Caco-2 (cell line): ENCODE data around the gene KATNAL1. TPM values are rescaled to one million over a fixed set of nuclear protein-coding genes. Genes with fewer than 3 reads are reported as not detected.

Experiments used
- BruUV-seq: library from RNA; stranded (reverse); fragments of 400-500 nt; replicated peaks from 2 replicates; lab custom pipeline; 2021; lab: Mats Ljungman, UMichigan
- CTCF ChIA-PET: fragments of 300-600 bp; sonication (Branson Sonifier 250); formaldehyde crosslinking; loops from one replicate; lab custom pipeline; 2022; ENCODE audit warnings: antibody characterized with exemption; lab: Charles Lee
- POLR2A ChIA-PET: fragments of 300-600 bp; sonication (Branson Sonifier 250); formaldehyde crosslinking; loops from one replicate; lab custom pipeline; 2022; ENCODE audit warnings: antibody characterized with exemption; lab: Charles Lee
- DNase-seq, 2 experiments: peaks; one replicate each; pipeline versions ENCODE4 v3.0.0 to v3.0.0-alpha.2; 2020 to 2022
- H3K27me3 ChIP-seq: replicated peaks from 2 replicates; pipeline ENCODE4 v1.6.0; 2011; ENCODE audit warnings: low read length; ENCODE audit not compliant: control insufficient read depth, insufficient read depth
- H3K36me3 ChIP-seq: 2 replicates; pipeline ENCODE4 v1.5.1; 2011; ENCODE audit warnings: low read length; ENCODE audit not compliant: control insufficient read depth, insufficient read depth
- H3K4me1 ChIP-seq: fragments of 250-450 bp; sonication (Bioruptor Pico); 2 replicates; pipeline ENCODE4 v1.5.1; 2020; ENCODE audit warnings: mild to moderate bottlenecking
- H3K4me3 ChIP-seq: 2 replicates; pipeline ENCODE4 v1.5.1; 2011; ENCODE audit warnings: low read depth, mild to moderate bottlenecking, control low read depth, low read length
- H3K9me3 ChIP-seq: fragments of 250-450 bp; sonication (Bioruptor Pico); 2 replicates; pipeline ENCODE4 v1.5.1; 2020; ENCODE audit warnings: mild to moderate bottlenecking, moderate library complexity
- H3K27ac Mint-ChIP-seq: one replicate; pipeline ENCODE4 v1.8.0; 2022; ENCODE audit warnings: mixed read lengths; ENCODE audit not compliant: unreplicated experiment
- H3K27me3 Mint-ChIP-seq: one replicate; pipeline ENCODE4 v1.8.0; 2022; ENCODE audit warnings: mixed read lengths; ENCODE audit not compliant: insufficient read depth, unreplicated experiment
- H3K36me3 Mint-ChIP-seq: one replicate; pipeline ENCODE4 v1.8.0; 2022; ENCODE audit warnings: mild to moderate bottlenecking, mixed read lengths; ENCODE audit not compliant: insufficient read depth, unreplicated experiment
- H3K4me1 Mint-ChIP-seq: one replicate; pipeline ENCODE4 v1.8.0; 2022; ENCODE audit warnings: low read depth, mixed read lengths; ENCODE audit not compliant: unreplicated experiment
- H3K4me3 Mint-ChIP-seq: one replicate; pipeline ENCODE4 v1.8.0; 2022; ENCODE audit warnings: mild to moderate bottlenecking, moderate library complexity, mixed read lengths; ENCODE audit not compliant: unreplicated experiment
- H3K9me3 Mint-ChIP-seq: one replicate; pipeline ENCODE4 v1.8.0; 2022; ENCODE audit warnings: mixed read lengths; ENCODE audit not compliant: unreplicated experiment
- intact Hi-C: fragments of 100-400 bp; cut with micrococcal nuclease; formaldehyde crosslinking; loops from one replicate; pipeline ENCODE4 v1.10.0; 2022; ENCODE audit not compliant: unreplicated experiment
- total RNA-seq: library from RNA; stranded (reverse); gene quantifications from 2 replicates; pipeline ENCODE4 v1.2.3, GENCODE V29; 2022
- TF ChIP-seq, protein P1 (sequence below), 2 experiments: fragments of 200-600 bp in 1 of 2; IDR thresholded peaks; 1 replicate in 1 of 2; 2 replicates in 1 of 2; pipeline versions ENCODE4 v1.5.1 to v1.8.0; 2011 to 2022; ENCODE audit warnings: antibody characterized with exemption in 1 of 2, control low read depth in 1 of 2, inconsistent platforms in 1 of 2, low read depth in 1 of 2, low read length in 1 of 2, mild to moderate bottlenecking in 1 of 2, moderate library complexity in 1 of 2; ENCODE audit not compliant: insufficient read depth in 1 of 2, severe bottlenecking in 1 of 2, unreplicated experiment in 1 of 2

KATNAL1 gene
- total RNA-seq, 1 experiment from 2014 or later: 8.1 TPM

DNA sequence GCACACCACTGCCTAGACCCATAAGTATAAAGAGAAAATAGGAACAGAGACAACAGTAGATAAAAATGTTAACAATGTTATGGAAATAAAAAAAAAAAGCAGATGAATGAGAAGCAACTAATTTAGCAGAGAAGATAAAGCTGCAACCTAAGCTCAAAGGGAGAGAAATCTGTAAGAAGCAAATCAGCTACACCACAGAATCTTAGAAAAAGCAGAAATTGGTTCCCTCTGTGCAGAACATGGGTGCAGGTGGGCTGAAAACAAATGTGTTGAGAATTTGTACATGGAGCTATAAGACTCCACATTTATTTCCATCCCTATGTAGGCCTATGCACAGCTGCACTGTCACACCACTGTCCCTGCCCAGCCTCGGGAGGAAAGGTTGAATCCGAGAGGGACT lies 44.8 kb upstream of the KATNAL1 start:
- ChIA-PET POLR2A (no interaction called here), CTCF (interaction anchor here (0.6 kb wide), 1 partner anchor 84 kb away, joined by 3 read pairs; no protein-coding TSS in a partner anchor)
- Mint-ChIP-seq H3K4me1 (no peaks in the 10 kb centered on the region), H3K36me3 (no peaks in the 10 kb centered on the region), H3K9me3 (peaks cover 16% of the 10 kb centered on the region), H3K27ac (no peak overlapping the region), H3K27me3 (no peaks in the 10 kb centered on the region), H3K4me3 (no peak overlapping the region)
- DNase-seq: no peak
- H3K4me1 ChIP-seq: peaks cover 3% of the 10 kb centered on the region; the same call in 1 of the 2 replicates
- intact Hi-C loops: no loop called here
- no peaks in the 10 kb centered on the region for H3K27me3 ChIP-seq
- H3K36me3 ChIP-seq: no peaks in the 10 kb centered on the region
- TF ChIP-seq, protein P1, sequence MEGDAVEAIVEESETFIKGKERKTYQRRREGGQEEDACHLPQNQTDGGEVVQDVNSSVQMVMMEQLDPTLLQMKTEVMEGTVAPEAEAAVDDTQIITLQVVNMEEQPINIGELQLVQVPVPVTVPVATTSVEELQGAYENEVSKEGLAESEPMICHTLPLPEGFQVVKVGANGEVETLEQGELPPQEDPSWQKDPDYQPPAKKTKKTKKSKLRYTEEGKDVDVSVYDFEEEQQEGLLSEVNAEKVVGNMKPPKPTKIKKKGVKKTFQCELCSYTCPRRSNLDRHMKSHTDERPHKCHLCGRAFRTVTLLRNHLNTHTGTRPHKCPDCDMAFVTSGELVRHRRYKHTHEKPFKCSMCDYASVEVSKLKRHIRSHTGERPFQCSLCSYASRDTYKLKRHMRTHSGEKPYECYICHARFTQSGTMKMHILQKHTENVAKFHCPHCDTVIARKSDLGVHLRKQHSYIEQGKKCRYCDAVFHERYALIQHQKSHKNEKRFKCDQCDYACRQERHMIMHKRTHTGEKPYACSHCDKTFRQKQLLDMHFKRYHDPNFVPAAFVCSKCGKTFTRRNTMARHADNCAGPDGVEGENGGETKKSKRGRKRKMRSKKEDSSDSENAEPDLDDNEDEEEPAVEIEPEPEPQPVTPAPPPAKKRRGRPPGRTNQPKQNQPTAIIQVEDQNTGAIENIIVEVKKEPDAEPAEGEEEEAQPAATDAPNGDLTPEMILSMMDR (IDR thresholded peaks at IDR 0.05; ENCODE audit: insufficient read depth in 1 of 2, low read depth in 1 of 2, low read length in 1 of 2, severe bottlenecking in 1 of 2, unreplicated experiment in 1 of 2): no peak
- H3K4me3 ChIP-seq: no peak overlapping the region
- no TSS peak for BruUV-seq
- H3K9me3 ChIP-seq: peaks cover 8% of the 10 kb centered on the region; the same call in 1 of the 2 replicates

DNA sequence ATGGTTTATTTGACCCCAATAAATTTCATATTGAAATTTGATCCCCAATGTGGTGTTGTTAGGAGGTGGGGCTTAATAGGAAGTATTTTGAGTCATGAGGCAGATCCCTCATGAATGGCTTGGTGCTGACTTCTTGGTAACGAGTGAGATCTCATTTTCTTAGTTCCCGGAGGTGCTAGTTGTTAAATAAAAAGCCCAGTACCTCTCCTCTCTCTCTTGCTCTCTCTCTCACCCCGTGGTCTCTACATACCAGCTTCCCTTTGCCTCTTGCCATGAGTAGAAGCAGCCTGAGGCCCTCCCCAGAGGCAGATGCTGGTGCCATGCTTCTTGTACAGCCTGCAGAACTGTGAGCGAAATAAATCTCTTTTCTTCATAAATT lies 39.4 kb upstream of the KATNAL1 start:
- Mint-ChIP-seq H3K27ac (no peak overlapping the region), H3K36me3 (no peaks in the 10 kb centered on the region), H3K27me3 (no peaks in the 10 kb centered on the region), H3K4me3 (no peak overlapping the region), H3K9me3 (no peaks in the 10 kb centered on the region), H3K4me1 (no peaks in the 10 kb centered on the region)
- DNase-seq: no peak
- intact Hi-C loops: no loop called here
- Histone ChIP-seq H3K4me3 (no peak overlapping the region), H3K4me1 (no peaks in the 10 kb centered on the region), H3K36me3 (no peaks in the 10 kb centered on the region), H3K9me3 (no peaks in the 10 kb centered on the region), H3K27me3 (no peaks in the 10 kb centered on the region)
- no TSS peak for BruUV-seq
- POLR2A ChIA-PET: no interaction called here
- TF ChIP-seq, protein P1 (IDR thresholded peaks at IDR 0.05; ENCODE audit: insufficient read depth in 1 of 2, low read depth in 1 of 2, low read length in 1 of 2, severe bottlenecking in 1 of 2, unreplicated experiment in 1 of 2): no peak
- CTCF ChIA-PET: interaction anchor here (0.7 kb wide), 1 partner anchor 396 kb away, joined by 3 read pairs; no protein-coding TSS in a partner anchor

DNA sequence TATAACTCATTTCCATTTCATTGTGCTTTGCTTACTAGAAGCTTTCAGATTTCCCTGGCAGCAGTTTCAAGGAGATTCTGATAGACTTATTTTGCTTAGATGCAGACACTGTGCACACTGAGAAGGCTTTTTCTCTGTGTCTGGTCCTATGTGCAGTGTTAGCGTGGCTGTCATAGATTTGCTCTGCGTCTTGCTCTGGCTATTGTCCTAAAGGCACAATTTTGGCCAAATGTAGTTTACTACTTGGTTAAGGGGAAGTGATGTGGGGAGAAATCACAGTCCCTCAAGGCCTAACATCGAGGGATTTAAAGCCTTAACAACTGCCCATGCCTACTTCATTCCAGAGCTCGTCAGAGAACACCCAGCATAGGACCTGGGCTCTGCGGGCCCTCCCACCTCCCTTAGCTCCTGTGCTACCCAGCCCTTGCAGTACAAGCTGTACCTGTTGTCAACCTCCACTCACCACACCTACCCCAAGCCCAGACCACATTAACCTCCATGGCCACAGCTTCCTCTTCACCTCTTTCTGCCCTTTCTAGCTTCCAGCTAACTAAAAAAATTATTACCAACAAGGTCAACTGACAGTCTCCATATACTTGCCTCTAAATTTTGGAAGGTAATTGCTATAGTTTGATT lies 38.9 kb upstream of the KATNAL1 start:
- DNase-seq: no peak
- no peaks in the 10 kb centered on the region for H3K9me3 ChIP-seq
- Mint-ChIP-seq H3K27me3 (no peaks in the 10 kb centered on the region), H3K36me3 (no peaks in the 10 kb centered on the region), H3K27ac (no peak overlapping the region), H3K4me3 (no peak overlapping the region), H3K4me1 (no peaks in the 10 kb centered on the region), H3K9me3 (no peaks in the 10 kb centered on the region)
- H3K27me3 ChIP-seq: no peaks in the 10 kb centered on the region
- TF ChIP-seq, protein P1 (IDR thresholded peaks at IDR 0.05; ENCODE audit: insufficient read depth in 1 of 2, low read depth in 1 of 2, low read length in 1 of 2, severe bottlenecking in 1 of 2, unreplicated experiment in 1 of 2): no peak
- CTCF ChIA-PET: interaction anchor here (0.7 kb wide), 1 partner anchor 397 kb away, joined by 3 read pairs; no protein-coding TSS in a partner anchor
- no peaks in the 10 kb centered on the region for H3K36me3 ChIP-seq
- POLR2A ChIA-PET: no interaction called here
- no TSS peak for BruUV-seq
- intact Hi-C loops: no loop called here
- H3K4me3 ChIP-seq: no peak overlapping the region
- H3K4me1 ChIP-seq: no peaks in the 10 kb centered on the region
